Endothelial cell of umbilical vein (primary cell): Measurements from ENCODE around the gene RLN1. TPM values are rescaled to one million over a fixed set of nuclear protein-coding genes. Genes with fewer than 3 reads are reported as not detected.
"Not testable (repeated sequence)": the region's sequence is repeated elsewhere in the genome, so short reads cannot be mapped to it uniquely, and the experiment has no call there.

Experiments
- BruUV-seq: library from RNA; stranded (reverse); fragments of 400-500 nt; replicated peaks from 2 replicates; lab custom pipeline; 2021; lab: Mats Ljungman, UMichigan
- CTCF ChIA-PET: fragments of 300-600, 350-600 bp; sonication (Branson Sonifier 250); formaldehyde crosslinking; loops from one replicate; lab custom pipeline; 2021; ENCODE audit warnings: antibody characterized with exemption, inconsistent platforms; lab: Charles Lee
- POLR2A ChIA-PET: fragments of 300-600, 350-600 bp; sonication (Branson Sonifier 250); formaldehyde crosslinking; loops from one replicate; lab custom pipeline; 2021; ENCODE audit warnings: antibody characterized with exemption, inconsistent platforms; lab: Charles Lee
- DNase-seq: peaks from one replicate; pipeline ENCODE4 v3.0.0-alpha.2; 2011; ENCODE audit warnings: low read depth, low spot score
- FAIRE-seq: peaks from 2 replicates; lab custom pipeline; 2011; peaks lifted over from hg19 to GRCh38; lab: Jason Lieb, UNC
- H2AFZ ChIP-seq: 2 replicates; pipeline ENCODE4 v1.6.0; 2012; ENCODE audit warnings: low read depth, low read length, control low read depth, inconsistent platforms
- H3K27ac ChIP-seq: 2 replicates; pipeline ENCODE4 v1.5.1; 2011; ENCODE audit warnings: low read depth, mild to moderate bottlenecking, control low read depth, low read length, moderate library complexity; ENCODE audit not compliant: insufficient read depth
- H3K27me3 ChIP-seq, 2 experiments: 2 replicates each; pipeline versions ENCODE4 v1.6.0 to v1.6.1; 2011; ENCODE audit warnings: low read length in 2 of 2, mixed read lengths in 1 of 2; ENCODE audit not compliant: control insufficient read depth in 2 of 2, insufficient read depth in 2 of 2
- H3K36me3 ChIP-seq, 2 experiments: 2 replicates in 1 of 2; 3 replicates in 1 of 2; pipeline ENCODE4 v1.5.1; 2011; ENCODE audit warnings: low read length in 2 of 2, mild to moderate bottlenecking in 1 of 2, moderate library complexity in 1 of 2; ENCODE audit not compliant: control insufficient read depth in 2 of 2, insufficient read depth in 2 of 2; ENCODE audit errors: extremely low read depth in 1 of 2
- H3K4me1 ChIP-seq: 3 replicates; pipeline ENCODE4 v1.5.1; 2011; ENCODE audit warnings: mild to moderate bottlenecking, low read length; ENCODE audit not compliant: control insufficient read depth, insufficient read depth; ENCODE audit errors: extremely low read depth
- H3K4me2 ChIP-seq: 2 replicates; pipeline ENCODE4 v1.6.1; 2011; ENCODE audit warnings: low read length, control low read depth, mixed read lengths; ENCODE audit not compliant: insufficient read depth
- H3K4me3 ChIP-seq, 3 experiments: fragments of 200-600 bp in 1 of 3; sonication (generic), shearing (Covaris generic) in 1 of 3; replicated peaks in 1 of 3; 2 replicates each; pipeline ENCODE4 v1.5.1; 2011 to 2016; ENCODE audit warnings: control low read depth in 3 of 3, low read length in 3 of 3, mild to moderate bottlenecking in 2 of 3, inconsistent platforms in 1 of 3, low read depth in 1 of 3, moderate library complexity in 1 of 3; ENCODE audit not compliant: insufficient read depth in 1 of 3
- H3K79me2 ChIP-seq: 2 replicates; pipeline ENCODE4 v1.6.0; 2012; ENCODE audit warnings: low read length, inconsistent platforms; ENCODE audit not compliant: control insufficient read depth, insufficient read depth
- H3K9ac ChIP-seq: replicated peaks from 2 replicates; pipeline ENCODE3; 2011; ENCODE audit warnings: low read length, control low read depth; ENCODE audit not compliant: insufficient read depth; ENCODE audit errors: extremely low read depth
- H3K9me1 ChIP-seq: replicated peaks from 3 replicates; pipeline ENCODE4 v1.6.0; 2011; ENCODE audit warnings: mild to moderate bottlenecking, low read length; ENCODE audit not compliant: control insufficient read depth, insufficient read depth; ENCODE audit errors: extremely low read depth
- H3K9me3 ChIP-seq: replicated peaks from 2 replicates; pipeline ENCODE4 v1.5.1; 2012; ENCODE audit warnings: low read length, inconsistent platforms; ENCODE audit not compliant: control insufficient read depth, insufficient read depth
- H4K20me1 ChIP-seq: replicated peaks from 2 replicates; pipeline ENCODE3; 2011; ENCODE audit warnings: mild to moderate bottlenecking, low read length; ENCODE audit not compliant: control insufficient read depth, insufficient read depth; ENCODE audit errors: extremely low read depth
- CTCF ChIP-seq, 2 donors: IDR thresholded peaks; 1 replicate in 1 of 2; 2 replicates in 1 of 2; pipeline ENCODE4 v1.5.1; 2011; ENCODE audit warnings: low read length in 2 of 2, mild to moderate bottlenecking in 2 of 2, moderate library complexity in 2 of 2, control low read depth in 1 of 2, inconsistent platforms in 1 of 2, low read depth in 1 of 2; ENCODE audit not compliant: insufficient read depth in 1 of 2; ENCODE audit errors: extremely low read depth in 1 of 2
- EZH2 ChIP-seq: IDR thresholded peaks from 2 replicates; pipeline ENCODE4 v1.6.1; 2012; ENCODE audit warnings: borderline replicate concordance, low read depth, mild to moderate bottlenecking, moderate library complexity, low read length, inconsistent platforms; ENCODE audit not compliant: severe bottlenecking
- FOS ChIP-seq: IDR thresholded peaks from 2 replicates; pipeline ENCODE4 v1.6.1; 2011; ENCODE audit warnings: mild to moderate bottlenecking, low read length, moderate library complexity, borderline replicate concordance; ENCODE audit not compliant: insufficient read depth
- GATA2 ChIP-seq: IDR thresholded peaks from 2 replicates; pipeline ENCODE4 v1.7.0; 2011; ENCODE audit warnings: low read depth, mild to moderate bottlenecking, moderate library complexity, mixed read lengths, low read length; ENCODE audit not compliant: insufficient read length, insufficient read depth
- JUN ChIP-seq: IDR thresholded peaks from 2 replicates; pipeline ENCODE4 v1.6.1; 2011; ENCODE audit warnings: borderline replicate concordance, low read depth; ENCODE audit not compliant: insufficient read length, insufficient read depth
- MAX ChIP-seq: IDR thresholded peaks from 2 replicates; pipeline ENCODE4 v1.6.1; 2011; ENCODE audit not compliant: insufficient read depth, insufficient read length
- MYC ChIP-seq: IDR thresholded peaks from one replicate; pipeline ENCODE4 v1.6.1; 2011; ENCODE audit warnings: mild to moderate bottlenecking, low read depth, low read length
- POLR2A ChIP-seq: IDR thresholded peaks from 2 replicates; pipeline ENCODE4 v1.6.1; 2012; ENCODE audit warnings: low read depth, mild to moderate bottlenecking, control low read depth, low read length
- POLR2AphosphoS5 ChIP-seq: IDR thresholded peaks from 2 replicates; pipeline ENCODE4 v1.6.1; 2012; ENCODE audit warnings: low read depth, mild to moderate bottlenecking, control low read depth, low read length, moderate library complexity; ENCODE audit not compliant: insufficient read depth
- dilution Hi-C: fragments of 300-500 bp; cut with MboI; formaldehyde crosslinking; loops from one replicate; pipeline ENCODE4 v1.15.0; 2019; ENCODE audit warnings: low sequenced_read_pairs; ENCODE audit not compliant: extremely low pct_ligation_motif_present
- intact Hi-C: fragments of 100-400 bp; cut with micrococcal nuclease; formaldehyde crosslinking; loops from one replicate; pipeline ENCODE4 v1.10.0; 2022
- polyA plus RNA-seq, 4 experiments: library from polyadenylated mRNA; depleted of rRNA in 3 of 4; stranded (reverse) in 3 of 4; unstranded in 1 of 4; fragments of >200 nt; gene quantifications; 2 replicates each; pipeline versions ENCODE4 v1.2.1 to v1.2.3, GENCODE V29; 2011 to 2012; ENCODE audit warnings: missing spikeins in 1 of 4
- total RNA-seq: library from RNA; stranded (reverse); gene quantifications from 2 replicates; pipeline ENCODE4 v1.2.3, GENCODE V29; 2021

The RLN1 gene
- total and polyA plus RNA-seq, 2 donors (not counting 3 experiments of a cell fraction or from before 2014, with no cell fraction given) = not detected

- Histone ChIP-seq H3K4me1 (no peaks in the 10 kb centered on the region), H3K27me3 (peaks cover 0 to 5% of the 10 kb centered on the region in 2 experiments), H3K9me3 (no peaks in the 10 kb centered on the region), H3K9me1 (no peaks in the 10 kb centered on the region), H3K9ac (no peak overlapping the region), H3K27ac (no peak overlapping the region), H3K79me2 (no peaks in the 10 kb centered on the region), H4K20me1 (no peaks in the 10 kb centered on the region), H3K36me3 (no peaks in the 10 kb centered on the region), H3K4me3 (no peak overlapping the region), H3K4me2 (no peak overlapping the region), H2AFZ (no peak overlapping the region)
- no peak for DNase-seq
- TF ChIP-seq GATA2 (no peak), MAX (no peak), MYC (no peak), POLR2A (no peak), POLR2AphosphoS5 (no peak), CTCF (IDR thresholded peaks at IDR 0.05; ENCODE audit: extremely low read depth in 1 of 2, insufficient read depth in 1 of 2, low read depth in 1 of 2, low read length in 2 of 2) (no peak), EZH2 (no peak), FOS (no peak), JUN (no peak)
- CTCF ChIA-PET = interaction anchor here (1.3 kb wide), 1 partner anchor 140 kb away, joined by 6 read pairs; the partner anchor contains the start of gene INSL6
- dilution Hi-C loops (no loop called here), intact Hi-C loops (no loop called here)
- POLR2A ChIA-PET = no interaction called here
- BruUV-seq = no TSS peak
- no peak for FAIRE-seq
Observed at GRCh38 chr9:5326187-5326586, 13.5 kb downstream of the RLN1 start.

- H3K9me1 ChIP-seq, H4K20me1 ChIP-seq, H3K36me3 ChIP-seq, dilution Hi-C loops, H3K4me2 ChIP-seq, H3K79me2 ChIP-seq, DNase-seq, H3K4me3 ChIP-seq, POLR2A ChIA-PET, H2AFZ ChIP-seq, H3K9ac ChIP-seq, H3K9me3 ChIP-seq, H3K27me3 ChIP-seq, H3K27ac ChIP-seq, BruUV-seq, H3K4me1 ChIP-seq: not testable (repeated sequence)
- peak; percentile 70 for FAIRE-seq
- CTCF ChIA-PET = interaction anchor here (0.5 to 2.7 kb wide), 15 partner anchors 8 to 279 kb away, joined by 3 to 34 read pairs (median 3); partner anchors contain the start of gene INSL6
- intact Hi-C loops = loop anchor here (1.0 kb wide), 1 partner anchor 135 kb away; no protein-coding TSS in a partner anchor
Observed at GRCh38 chr9:5321601-5322000, 18.1 kb downstream of the RLN1 start.
